Smooth muscle cell (in vitro differentiated cells): ENCODE measurements around the gene REP15. TPM values are rescaled to one million over a fixed set of nuclear protein-coding genes. Genes with fewer than 3 reads are reported as not detected.
A peak's percentile ranks its signal among the peaks of the same experiment; 100 is the strongest.

ENCODE experiments used
- DNase-seq: peaks from one replicate; lab custom pipeline; 2025; ENCODE audit not compliant: unreplicated experiment; lab: John Stamatoyannopoulos, UW
- H2AFZ ChIP-seq: fragments of 200-600 bp; sonication (generic); 2 replicates; pipeline ENCODE4 v1.6.0; 2016; ENCODE audit warnings: antibody characterized with exemption, low read depth, mild to moderate bottlenecking
- H3F3A ChIP-seq: fragments of 200-600 bp; sonication (generic); 2 replicates; pipeline ENCODE4 v1.6.0; 2017; ENCODE audit warnings: antibody characterized with exemption, low read depth
- H3K27ac ChIP-seq: fragments of 200-600 bp; sonication (generic); 2 replicates; pipeline ENCODE4 v1.5.1; 2016; ENCODE audit warnings: low read depth, mild to moderate bottlenecking
- H3K27me3 ChIP-seq: fragments of 200-600 bp; sonication (generic); 2 replicates; pipeline ENCODE4 v1.6.1; 2016; ENCODE audit warnings: low read depth, mild to moderate bottlenecking
- H3K36me3 ChIP-seq: fragments of 200-600 bp; sonication (generic); 2 replicates; pipeline ENCODE4 v1.5.1; 2016; ENCODE audit warnings: low read depth
- H3K4me1 ChIP-seq: fragments of 200-600 bp; sonication (generic); 2 replicates; pipeline ENCODE4 v1.5.1; 2016; ENCODE audit warnings: low read depth
- H3K4me2 ChIP-seq: fragments of 200-600 bp; sonication (generic); 2 replicates; pipeline ENCODE4 v1.6.0; 2016; ENCODE audit warnings: mild to moderate bottlenecking
- H3K4me3 ChIP-seq: fragments of 200-600 bp; sonication (generic); 2 replicates; pipeline ENCODE4 v1.5.1; 2016; ENCODE audit warnings: mild to moderate bottlenecking
- H3K79me2 ChIP-seq: fragments of 200-600 bp; sonication (generic); 2 replicates; pipeline ENCODE4 v1.6.0; 2016; ENCODE audit warnings: low read depth, mild to moderate bottlenecking
- H3K9ac ChIP-seq: fragments of 200-600 bp; sonication (generic); 2 replicates; pipeline ENCODE4 v1.6.0; 2016; ENCODE audit warnings: low read depth
- H3K9me3 ChIP-seq: fragments of 200-600 bp; sonication (generic); replicated peaks from 2 replicates; pipeline ENCODE4 v1.5.1; 2016; ENCODE audit warnings: low read depth
- H4K20me1 ChIP-seq: fragments of 200-600 bp; sonication (generic); 2 replicates; pipeline ENCODE4 v1.6.0; 2016; ENCODE audit warnings: low read depth
- CTCF ChIP-seq: fragments of 200-600 bp; sonication (generic); IDR thresholded peaks from 2 replicates; pipeline ENCODE4 v1.5.1; 2017; ENCODE audit warnings: borderline replicate concordance, mild to moderate bottlenecking, antibody characterized with exemption; ENCODE audit not compliant: insufficient read depth, poor library complexity, severe bottlenecking
- WGBS: methylation state at CpG from one replicate; pipeline ENCODE4 v1.1.7; 2016; ENCODE audit warnings: low lambda C conversion rate; 5-methylcytosine and 5-hydroxymethylcytosine counted together
- polyA plus RNA-seq: library from polyadenylated mRNA; unstranded; fragments of >200 nt; fragmentation: Nextera tagmentation; extraction: Ambion mirVana; gene quantifications from 2 replicates; pipeline ENCODE4 v1.2.1, GENCODE V29; 2016
- total RNA-seq: library from RNA; depleted of rRNA; stranded (reverse); fragments of >200 nt; gene quantifications from 2 replicates; pipeline ENCODE4 v1.2.3, GENCODE V29; 2014

Gene REP15
- total and polyA plus RNA-seq, 2 experiments from 2014 or later = 0.47 to 1.7 TPM

- no peak for TF ChIP-seq CTCF
- WGBS = 4% methylated on average over 11 of the region's 11 CpGs
Measured at GRCh38 chr12:27711317-27711682, 15.1 kb downstream of the REP15 start.

GRCh38 chr12:27711967-27712366 is 15.7 kb downstream of the REP15 start:
- H3F3A ChIP-seq = no peaks in the 10 kb centered on the region
- peak overlapping the region; percentile 79 for H3K4me3 ChIP-seq
- peaks cover 10% of the 10 kb centered on the region for H3K4me1 ChIP-seq
- H3K27ac ChIP-seq = peak overlapping the region; percentile 73
- H3K9ac ChIP-seq = peak overlapping the region; percentile 86
- no peaks in the 10 kb centered on the region for H3K36me3 ChIP-seq
- H3K79me2 ChIP-seq = peaks cover 55% of the 10 kb centered on the region
- peaks cover 16% of the 10 kb centered on the region for H4K20me1 ChIP-seq
- H3K4me2 ChIP-seq = peak overlapping the region; percentile 96
- DNase-seq = no peak
- WGBS = 94% methylated on average over 2 of the region's 2 CpGs
- H3K27me3 ChIP-seq = no peaks in the 10 kb centered on the region
- H3K9me3 ChIP-seq = no peaks in the 10 kb centered on the region
- no peak for TF ChIP-seq CTCF
- H2AFZ ChIP-seq = no peak overlapping the region

More at GRCh38 chr12:27711317-27711682, 15.1 kb downstream of the REP15 start:
- peaks cover 16% of the 10 kb centered on the region for H4K20me1 ChIP-seq
- H3K4me1 ChIP-seq = peaks cover 10% of the 10 kb centered on the region
- H3K27me3 ChIP-seq = no peaks in the 10 kb centered on the region
- H2AFZ ChIP-seq = peak overlapping the region; percentile 88
- H3K36me3 ChIP-seq = no peaks in the 10 kb centered on the region
- peak overlapping the region; percentile 73 for H3K27ac ChIP-seq
- peak overlapping the region; percentile 79 for H3K4me3 ChIP-seq
- H3K4me2 ChIP-seq = peak overlapping the region; percentile 96
- H3K9me3 ChIP-seq = no peaks in the 10 kb centered on the region
- DNase-seq = no peak
- no peaks in the 10 kb centered on the region for H3F3A ChIP-seq
- peak overlapping the region; percentile 86 for H3K9ac ChIP-seq
- H3K79me2 ChIP-seq = peaks cover 54% of the 10 kb centered on the region

- Histone ChIP-seq H3K4me2 (no peak overlapping the region), H3K36me3 (peaks cover 23% of the 10 kb centered on the region), H3K27ac (no peak overlapping the region), H2AFZ (no peak overlapping the region), H3K27me3 (no peaks in the 10 kb centered on the region), H3F3A (no peaks in the 10 kb centered on the region), H3K79me2 (peaks cover 16% of the 10 kb centered on the region), H3K9me3 (no peaks in the 10 kb centered on the region), H4K20me1 (no peaks in the 10 kb centered on the region), H3K9ac (no peak overlapping the region), H3K4me3 (no peak overlapping the region), H3K4me1 (no peaks in the 10 kb centered on the region)
- TF ChIP-seq CTCF = no peak
- DNase-seq = no peak
- 91% methylated on average over 1 of the region's 1 CpG for WGBS
Measured at GRCh38 chr12:27723212-27723611, 27.0 kb downstream of the REP15 start.

- Histone ChIP-seq H3K9ac (no peak overlapping the region), H3F3A (no peaks in the 10 kb centered on the region), H3K4me3 (no peak overlapping the region), H3K4me2 (no peak overlapping the region), H2AFZ (no peak overlapping the region), H3K4me1 (no peaks in the 10 kb centered on the region), H3K9me3 (no peaks in the 10 kb centered on the region), H3K36me3 (peaks cover 11% of the 10 kb centered on the region), H3K27ac (no peak overlapping the region), H3K79me2 (peaks cover 33% of the 10 kb centered on the region), H4K20me1 (peaks cover 3% of the 10 kb centered on the region), H3K27me3 (no peaks in the 10 kb centered on the region)
- DNase-seq = no peak
- WGBS = 82% methylated on average over 4 of the region's 4 CpGs
- TF ChIP-seq CTCF = no peak
Measured at GRCh38 chr12:27730097-27730588, 33.9 kb downstream of the REP15 start.
